Sigmoid colon (tissue), 7 donors: ENCODE results near the gene OR51I2. TPM values are rescaled to one million over a fixed set of nuclear protein-coding genes. Genes with fewer than 3 reads are reported as not detected.
A peak's percentile ranks its signal among the peaks of the same experiment; 100 is the strongest.

Experiments used
- DNase-seq: peaks from one replicate; pipeline ENCODE4 v3.0.0-alpha.2; 2019
- H3K27ac ChIP-seq, 4 donors: fragments of 200-600 bp; sonication (generic); one replicate each; pipeline ENCODE4 v1.5.1; 2016 to 2019; ENCODE audit warnings: mild to moderate bottlenecking in 1 of 4
- H3K27me3 ChIP-seq, 3 donors: fragments of 200-600 bp; sonication (generic); one replicate each; pipeline ENCODE4 v1.5.1; 2019; ENCODE audit warnings: mild to moderate bottlenecking in 1 of 3
- H3K36me3 ChIP-seq, 4 donors: fragments of 200-600 bp; sonication (generic); one replicate each; pipeline ENCODE4 v1.5.1; 2016 to 2019
- H3K4me1 ChIP-seq, 4 donors: fragments of 200-600 bp; sonication (generic); one replicate each; pipeline ENCODE4 v1.5.1; 2017 to 2019
- H3K4me3 ChIP-seq, 4 donors: fragments of 200-600 bp; sonication (generic); one replicate each; pipeline ENCODE4 v1.5.1; 2017 to 2019; ENCODE audit warnings: mild to moderate bottlenecking in 2 of 4, moderate library complexity in 1 of 4
- H3K9me3 ChIP-seq, 4 donors: fragments of 200-600 bp in 3 of 4; sonication (generic) in 3 of 4; one replicate each; pipeline versions ENCODE4 v1.5.1 to v1.6.1; 2013 to 2019
- CTCF ChIP-seq, 4 experiments: fragments of 450-650 bp in 3 of 4; fragments of 200-600 bp in 1 of 4; IDR thresholded peaks; one replicate each; pipeline ENCODE4 v1.5.1; 2016 to 2019; ENCODE audit warnings: antibody characterized with exemption in 4 of 4, mild to moderate bottlenecking in 3 of 4, moderate library complexity in 2 of 4
- EP300 ChIP-seq, 4 donors: sonication (generic); formaldehyde crosslinking; IDR thresholded peaks; one replicate each; pipeline ENCODE4 v1.6.1; 2017; ENCODE audit warnings: antibody characterized with exemption in 4 of 4
- POLR2A ChIP-seq, 2 donors: fragments of 450-650 bp; IDR thresholded peaks; one replicate each; pipeline ENCODE4 v1.6.1; 2016; ENCODE audit warnings: antibody characterized with exemption in 2 of 2, mild to moderate bottlenecking in 2 of 2, moderate library complexity in 2 of 2
- POLR2AphosphoS5 ChIP-seq, 4 donors: sonication (generic); formaldehyde crosslinking; IDR thresholded peaks; one replicate each; pipeline ENCODE4 v1.6.1; 2017; ENCODE audit warnings: antibody characterized with exemption in 4 of 4
- WGBS, 2 donors: extraction: QIAGEN DNeasy Blood & Tissue Kit; methylation state at CpG; one replicate each; pipeline ENCODE4 v1.1.7; 2013; 5-methylcytosine and 5-hydroxymethylcytosine counted together
- intact Hi-C: fragments of 100-400 bp; cut with DNase I; formaldehyde crosslinking; loops from one replicate; pipeline ENCODE4 v1.15.1; 2023
- polyA plus RNA-seq, 3 donors: library from polyadenylated mRNA; stranded (reverse); fragments of 200-250 nt; gene quantifications; one replicate each; pipeline ENCODE4 v1.2.3, GENCODE V29; 2013
- total RNA-seq, 4 donors: library from RNA; depleted of rRNA; stranded (reverse); fragments of >200 nt; gene quantifications; one replicate each; pipeline ENCODE4 v1.1.0, GENCODE V29; 2016
- donor health status: healthy with polysubstance abuse.
- donor health status: Bipolar disorder and iron deficiency.
- donor health status: healthy.

The OR51I2 gene
- total and polyA plus RNA-seq, 7 donors: not detected

GRCh38 chr11:5460983-5461621, 12.0 kb downstream of the OR51I2 start:
- H3K27ac ChIP-seq: no peak overlapping the region
- TF ChIP-seq POLR2AphosphoS5 (IDR thresholded peaks at IDR 0.05) (no peak), CTCF (IDR thresholded peaks at IDR 0.05) (no peak), EP300 (IDR thresholded peaks at IDR 0.05) (no peak), POLR2A (IDR thresholded peaks at IDR 0.05) (no peak)
- DNase-seq: no peak
- no peak overlapping the region for H3K4me3 ChIP-seq
- 91 to 92% methylated on average over 14 of the region's 14 CpGs for WGBS, 2 donors
- intact Hi-C loops: no loop called here
- no peaks in the 10 kb centered on the region for H3K27me3 ChIP-seq
- no peaks in the 10 kb centered on the region for H3K4me1 ChIP-seq
- no peaks in the 10 kb centered on the region for H3K36me3 ChIP-seq
- H3K9me3 ChIP-seq: no peaks in the 10 kb centered on the region

- 46 to 70% methylated on average over 2 of the region's 2 CpGs for WGBS, 2 donors
- H3K27ac ChIP-seq: no peak overlapping the region
- H3K36me3 ChIP-seq: no peaks in the 10 kb centered on the region
- H3K9me3 ChIP-seq: no peaks in the 10 kb centered on the region
- no peak overlapping the region for H3K4me3 ChIP-seq
- no peaks in the 10 kb centered on the region for H3K27me3 ChIP-seq
- TF ChIP-seq POLR2A (IDR thresholded peaks at IDR 0.05): no peak
- TF ChIP-seq CTCF (IDR thresholded peaks at IDR 0.05): no peak
- TF ChIP-seq POLR2AphosphoS5 (IDR thresholded peaks at IDR 0.05): no peak
- TF ChIP-seq EP300 (IDR thresholded peaks at IDR 0.05): no peak
- no peaks in the 10 kb centered on the region for H3K4me1 ChIP-seq
- DNase-seq: no peak
- intact Hi-C loops: no loop called here
Measured at GRCh38 chr11:5467527-5467926, 18.4 kb downstream of the OR51I2 start.

GRCh38 chr11:5473921-5474320, 24.8 kb downstream of the OR51I2 start:
- H3K27ac ChIP-seq: no peak overlapping the region
- no peaks in the 10 kb centered on the region for H3K9me3 ChIP-seq
- no peaks in the 10 kb centered on the region for H3K27me3 ChIP-seq
- intact Hi-C loops: no loop called here
- H3K36me3 ChIP-seq: no peaks in the 10 kb centered on the region
- no peak for DNase-seq
- no peak overlapping the region for H3K4me3 ChIP-seq
- no peaks in the 10 kb centered on the region for H3K4me1 ChIP-seq
- TF ChIP-seq CTCF (IDR thresholded peaks at IDR 0.05): no peak
- TF ChIP-seq POLR2AphosphoS5 (IDR thresholded peaks at IDR 0.05): no peak
- TF ChIP-seq EP300 (IDR thresholded peaks at IDR 0.05): no peak
- no peak for TF ChIP-seq POLR2A (IDR thresholded peaks at IDR 0.05)

- Histone ChIP-seq H3K27ac (no peak overlapping the region), H3K4me1 (no peaks in the 10 kb centered on the region), H3K4me3 (no peak overlapping the region), H3K9me3 (no peaks in the 10 kb centered on the region), H3K36me3 (no peaks in the 10 kb centered on the region), H3K27me3 (no peaks in the 10 kb centered on the region)
- intact Hi-C loops: loop anchor here (2.0 kb wide), 1 partner anchor 332 kb away; the partner anchor contains the start of gene OR52N2
- no peak for DNase-seq
- WGBS, 2 donors: 33 to 44% methylated on average over 2 of the region's 2 CpGs
- TF ChIP-seq CTCF (IDR thresholded peaks at IDR 0.05): peak in 3 of 4 experiments; percentile 45 to 71 (median 64)
- no peak for TF ChIP-seq EP300 (IDR thresholded peaks at IDR 0.05)
Measured at GRCh38 chr11:5476186-5476819, 27.2 kb downstream of the OR51I2 start.
